Measurements from ENCODE around the gene ATP5F1C.

DNA sequence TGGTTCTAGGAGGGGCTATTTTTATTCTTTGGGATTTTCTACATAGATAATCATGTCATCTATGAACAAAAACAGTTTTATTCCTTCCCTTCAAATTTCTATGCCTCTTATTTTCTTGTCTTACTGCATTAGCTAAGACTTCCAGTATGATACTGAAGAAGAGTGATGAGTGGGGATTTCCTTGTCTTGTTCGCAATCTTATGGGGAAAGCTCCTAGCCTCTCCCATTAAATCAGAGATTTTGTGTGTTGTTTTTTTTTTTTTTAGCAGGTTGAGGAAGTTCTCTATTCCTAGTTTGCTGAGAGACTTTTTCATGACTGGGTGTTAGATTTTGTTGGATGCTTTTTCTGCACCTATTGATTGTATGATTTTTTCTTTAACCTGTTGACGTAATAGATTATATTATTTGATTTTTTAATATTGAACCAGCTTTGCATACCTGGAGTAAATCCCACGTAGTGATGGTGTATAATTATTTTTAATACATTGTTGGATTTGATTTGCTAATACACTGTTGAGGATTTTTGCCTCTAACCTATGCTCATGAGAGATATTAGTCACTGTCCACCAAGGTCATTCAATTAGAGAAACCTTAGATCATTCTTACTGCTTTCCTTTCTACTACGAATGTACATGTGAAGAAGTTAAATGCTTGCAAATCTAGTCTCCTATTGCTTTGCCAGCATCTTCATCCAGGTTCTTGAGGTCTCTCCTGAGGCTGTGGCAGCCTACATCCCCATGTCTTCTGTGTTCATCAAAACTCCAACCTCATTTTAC is 6.5 kb downstream of the ATP5F1C start:
- TF ChIP-seq POLR2A (IDR thresholded peaks at IDR 0.05; ENCODE audit: low read length) = no peak
- no peak for TF ChIP-seq GATA1 (IDR thresholded peaks at IDR 0.05; ENCODE audit: low read depth, low read length)

Data from erythroblast (primary cell).